GM19397 (cell line): ENCODE measurements around the gene FARP2.
"Not testable (repeated sequence)": the region's sequence is repeated elsewhere in the genome, so short reads cannot be mapped to it uniquely, and the experiment has no call there.

Experiments
- ATAC-seq: cut with Tn5 transposase; IDR thresholded peaks from one replicate; pipeline ENCODE4 v1.9.1; 2021; ENCODE audit warnings: mild to moderate bottlenecking, moderate library complexity; ENCODE audit not compliant: unreplicated experiment

Gene FARP2

DNA sequence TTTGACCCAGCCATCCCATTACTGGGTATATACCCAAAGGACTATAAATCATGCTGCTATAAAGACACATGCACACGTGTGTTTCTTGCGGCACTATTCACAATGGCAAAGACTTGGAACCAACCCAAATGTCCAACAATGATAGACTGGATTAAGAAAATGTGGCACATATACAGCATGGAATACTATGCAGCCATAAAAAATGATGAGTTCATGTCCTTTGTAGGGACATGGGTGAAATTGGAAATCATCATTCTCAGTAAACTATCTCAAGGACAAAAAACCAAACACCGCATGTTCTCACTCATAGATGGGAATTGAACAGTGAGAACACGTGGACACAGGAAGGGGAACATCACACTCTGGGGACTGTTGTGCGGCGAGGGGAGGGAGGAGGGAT lies 40.7 kb downstream of the FARP2 start:
- ATAC-seq, result not testable (repeated sequence)

DNA sequence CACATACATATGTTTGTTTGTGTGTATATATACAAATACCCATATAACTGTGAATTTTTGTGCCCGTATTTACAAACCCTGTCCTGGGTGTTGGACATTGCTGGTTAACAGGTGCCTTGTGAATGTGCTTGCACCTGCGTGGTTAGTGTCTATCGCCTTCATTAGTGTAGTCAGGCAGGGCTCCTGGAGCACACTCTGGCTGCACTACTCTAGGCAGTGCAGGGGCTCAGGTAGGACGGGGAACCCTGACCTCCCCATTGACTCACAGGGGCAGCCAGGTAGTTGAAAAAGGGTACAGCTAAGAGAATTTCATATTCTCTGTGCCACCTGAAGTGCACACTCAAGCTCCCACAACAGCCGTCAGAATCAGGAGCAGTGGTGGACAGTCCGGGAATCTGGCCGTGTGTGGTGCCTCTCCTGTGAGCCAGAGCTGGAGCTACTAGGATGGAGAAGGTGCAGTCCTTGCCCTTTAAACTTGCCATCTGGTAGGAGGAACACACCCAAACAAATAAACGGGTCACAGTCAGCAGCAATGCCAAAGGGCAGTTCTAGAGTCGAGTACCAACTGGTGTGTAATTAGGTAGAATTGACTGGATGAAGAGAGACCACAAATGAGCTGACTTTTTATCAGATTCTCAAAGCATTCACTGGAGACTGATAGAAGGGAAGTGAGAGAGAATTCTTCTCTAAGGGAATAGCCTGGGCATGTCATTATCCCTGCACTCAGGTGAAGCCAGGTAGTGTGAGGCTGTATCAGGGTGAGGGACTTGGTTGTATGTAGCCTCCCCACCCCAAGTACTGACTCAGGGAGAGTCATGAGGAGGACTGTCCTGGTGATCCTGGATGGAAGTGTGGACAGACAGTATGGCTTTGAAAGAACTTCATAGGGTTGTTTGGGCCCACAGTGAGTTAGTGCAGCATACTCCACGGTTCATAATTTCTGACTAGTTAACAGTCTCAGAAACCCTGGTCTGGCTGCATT lies 44.1 kb downstream of the FARP2 start:
- ATAC-seq, result no peak

DNA sequence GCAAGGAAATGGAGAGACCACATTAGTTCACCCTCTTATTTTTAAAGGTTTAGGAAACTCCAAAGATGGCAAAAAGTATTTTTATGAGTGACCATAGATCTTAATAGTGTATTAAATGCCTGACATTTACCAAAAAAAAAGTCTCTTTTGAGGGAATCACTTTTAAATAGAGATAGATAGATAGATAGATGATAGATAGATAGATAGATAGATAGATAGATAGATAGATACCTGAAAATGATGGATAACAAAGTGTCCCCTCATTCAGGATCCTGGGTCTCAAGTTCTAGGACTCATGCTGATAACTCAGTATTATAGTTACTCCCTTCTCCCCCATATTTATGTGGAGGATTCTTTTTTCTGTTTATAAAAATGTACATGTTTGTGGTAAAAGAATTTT lies 52.8 kb downstream of the FARP2 start:
- no peak for ATAC-seq

DNA sequence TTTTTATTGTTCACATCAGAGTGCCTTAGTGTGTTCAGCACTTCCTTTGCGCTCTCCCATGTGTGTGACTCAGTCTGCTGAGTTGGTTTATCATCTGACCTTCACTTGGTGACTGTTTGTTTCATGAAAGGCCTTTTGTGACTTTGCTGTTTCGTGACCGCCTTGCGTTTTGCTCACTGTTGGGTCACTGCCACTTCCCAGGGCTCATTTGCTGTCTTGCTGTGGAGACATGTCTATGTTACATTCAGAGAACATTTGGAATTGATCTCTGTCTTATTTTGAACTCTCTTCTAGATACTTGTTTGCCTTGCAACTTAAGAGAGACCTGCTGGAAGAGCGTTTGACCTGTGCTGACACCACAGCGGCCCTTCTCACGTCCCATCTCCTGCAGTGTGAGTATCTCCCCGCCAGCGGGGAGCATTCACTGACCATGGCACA lies 54.7 kb downstream of the FARP2 start:
- ATAC-seq, result no peak

DNA sequence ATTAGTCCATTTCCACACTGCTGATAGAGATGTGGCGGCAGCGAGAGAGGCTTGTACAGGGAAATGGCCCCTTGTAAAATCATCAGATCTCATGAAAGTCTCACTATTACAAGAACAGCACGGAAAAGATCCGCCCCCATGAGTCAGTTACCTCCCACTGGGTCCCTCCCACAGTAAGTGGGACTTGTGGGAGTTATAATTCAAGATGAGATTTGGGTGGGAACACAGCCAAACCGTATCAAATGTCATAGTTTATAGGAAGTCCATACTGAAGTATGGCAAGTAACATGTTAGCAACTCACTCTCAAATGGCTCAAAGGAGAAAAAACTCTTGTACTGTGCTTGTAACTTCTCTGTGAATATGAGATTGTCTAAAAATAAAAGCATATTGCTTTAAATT lies 56.1 kb downstream of the FARP2 start:
- ATAC-seq, result no peak

DNA sequence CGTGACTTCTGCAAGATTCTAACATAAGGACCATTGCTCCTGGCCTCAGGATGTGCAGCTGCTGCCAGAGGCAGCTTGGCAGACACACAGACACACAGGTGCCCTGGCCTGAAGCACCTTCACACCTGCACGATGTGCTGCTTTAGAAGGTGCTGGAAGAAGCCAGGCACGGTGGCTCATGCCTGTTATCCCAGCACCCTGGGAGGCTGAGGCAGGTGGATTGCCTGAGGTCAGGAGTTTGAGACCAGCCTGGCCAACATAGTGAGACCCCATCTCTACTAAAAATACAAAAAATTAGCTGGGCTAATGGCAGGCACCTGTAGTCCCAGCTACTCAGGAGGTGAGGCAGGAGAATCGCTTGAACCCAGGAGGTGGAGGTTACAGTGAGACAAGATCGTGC lies 57.4 kb downstream of the FARP2 start:
- ATAC-seq, result not testable (repeated sequence)

DNA sequence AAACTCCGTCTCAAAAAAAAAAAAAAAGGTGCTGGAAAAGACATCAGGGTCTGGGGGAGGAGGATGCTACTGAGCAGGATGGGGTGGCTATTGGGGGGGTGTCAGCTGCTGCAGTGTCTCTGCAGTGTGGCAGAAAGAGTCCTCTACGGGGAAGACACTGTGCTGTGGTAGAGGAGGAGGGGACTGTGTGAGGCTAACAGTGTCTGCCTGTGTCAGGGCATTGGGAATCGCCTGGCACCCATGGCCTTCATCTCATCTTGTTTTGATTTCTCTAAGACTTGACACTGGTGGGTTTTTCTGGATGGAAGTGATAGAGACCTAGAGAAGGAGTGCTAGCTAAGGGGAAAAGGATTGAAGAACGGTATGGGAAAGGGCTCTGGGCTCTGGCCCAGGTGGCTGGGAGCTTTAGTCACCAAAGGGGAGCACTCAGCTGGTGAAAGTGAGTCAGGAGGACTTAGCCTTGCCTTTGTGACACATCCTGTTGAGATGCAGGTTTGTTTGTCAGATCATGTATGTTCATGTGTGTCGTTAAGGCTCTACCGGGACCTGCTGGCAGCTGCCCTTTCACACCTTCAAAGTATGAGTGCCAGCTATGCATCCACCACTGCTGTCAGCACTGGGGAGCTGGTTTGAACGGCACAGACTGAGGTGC lies 58.0 kb downstream of the FARP2 start:
- ATAC-seq, result no peak

DNA sequence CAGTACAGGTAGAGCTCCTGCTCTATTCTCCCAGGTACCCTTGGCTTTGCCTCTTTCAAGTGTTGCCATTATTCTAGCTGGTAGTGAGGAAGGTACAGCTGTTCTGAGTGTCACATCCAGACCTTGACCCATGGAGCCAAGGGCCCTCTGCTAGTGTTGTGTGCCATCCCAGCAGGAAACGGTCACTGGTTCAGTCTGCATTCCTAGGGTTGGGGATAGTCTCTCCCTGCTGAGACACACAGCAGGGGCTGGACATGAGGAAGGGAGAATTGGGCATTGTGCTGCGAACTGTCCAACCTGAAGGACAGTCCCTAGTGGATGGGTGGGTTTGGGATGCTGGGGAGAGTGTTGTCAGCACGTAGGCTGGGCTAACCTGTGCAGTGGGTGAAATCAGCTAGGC lies 59.1 kb downstream of the FARP2 start:
- ATAC-seq, result no peak

DNA sequence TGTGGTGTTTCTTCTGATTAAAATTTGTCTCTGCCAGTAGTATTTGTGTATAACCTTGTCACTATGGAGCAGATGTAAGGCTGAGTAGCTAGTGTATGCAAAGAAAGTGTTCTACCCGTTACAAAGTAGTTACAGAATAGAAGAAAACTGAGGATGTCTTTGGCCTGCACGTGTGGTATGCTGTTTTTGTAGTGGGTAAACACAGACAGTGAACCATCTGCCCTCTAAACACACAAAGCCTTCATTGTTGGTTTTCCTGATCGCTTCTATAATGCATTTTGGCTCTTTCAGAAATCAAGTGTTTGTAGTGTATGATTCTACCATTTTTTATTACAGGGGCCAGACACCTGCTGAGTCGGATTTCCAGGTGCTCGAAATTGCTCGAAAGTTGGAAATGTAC lies 61.5 kb downstream of the FARP2 start:
- ATAC-seq, result no peak

DNA sequence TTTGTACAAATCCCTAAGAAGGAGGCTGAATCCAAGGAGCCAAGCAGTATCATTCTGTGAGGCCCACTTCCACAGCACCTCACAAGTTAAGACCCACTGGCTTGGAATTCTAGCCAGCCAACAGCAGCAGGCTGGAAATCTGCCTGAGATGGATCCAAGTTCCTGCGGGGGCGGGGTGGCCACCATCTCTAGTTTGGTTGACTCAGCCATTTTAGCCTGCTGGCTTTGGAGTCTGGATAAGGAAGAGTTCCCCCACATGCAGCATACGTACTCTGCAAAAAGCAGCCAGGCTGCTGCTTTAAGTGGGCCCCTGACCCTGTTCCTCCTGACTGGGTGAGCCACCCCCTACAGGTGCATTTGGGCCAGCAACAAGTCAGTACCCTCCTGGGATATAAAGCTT lies 65.2 kb downstream of the FARP2 start:
- ATAC-seq, result no peak

DNA sequence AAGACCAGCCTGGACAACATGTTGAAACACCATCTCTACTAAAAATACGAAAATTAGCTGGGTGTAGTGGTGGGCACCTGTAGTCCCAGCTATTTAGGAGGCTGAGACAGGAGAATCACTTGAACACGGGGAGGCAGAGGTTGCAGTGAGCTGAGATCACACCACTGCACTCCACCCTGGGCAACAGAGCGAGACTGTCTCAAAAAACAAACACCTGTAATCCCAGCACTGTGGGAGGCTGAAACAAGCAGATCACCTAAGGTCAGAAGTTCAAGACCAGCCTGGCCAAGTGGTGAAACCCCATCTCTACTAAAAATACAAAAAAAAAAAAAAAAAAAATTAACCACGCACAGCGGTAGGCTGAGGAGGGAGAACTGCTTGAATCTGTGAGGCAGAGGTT lies 65.9 kb downstream of the FARP2 start:
- not testable (repeated sequence) for ATAC-seq

DNA sequence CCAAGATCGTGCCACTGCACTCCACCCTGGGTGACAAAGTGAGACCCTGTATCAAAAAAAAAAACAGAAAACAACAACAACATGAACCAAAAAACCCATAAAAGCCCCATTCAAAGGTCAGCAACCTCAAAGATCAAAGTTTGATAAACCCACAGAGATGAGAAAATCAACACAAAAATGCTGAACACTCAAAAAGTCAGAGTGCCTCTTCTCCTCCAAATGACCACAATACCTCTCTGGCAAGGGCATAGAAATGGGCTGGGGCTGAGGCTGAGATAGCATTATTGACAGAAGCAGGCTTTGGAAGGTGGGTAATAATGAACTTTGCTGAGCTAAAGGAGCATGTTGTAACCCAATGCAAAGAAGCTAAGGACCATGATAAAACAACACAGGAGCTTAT lies 66.3 kb downstream of the FARP2 start:
- ATAC-seq, result no peak

DNA sequence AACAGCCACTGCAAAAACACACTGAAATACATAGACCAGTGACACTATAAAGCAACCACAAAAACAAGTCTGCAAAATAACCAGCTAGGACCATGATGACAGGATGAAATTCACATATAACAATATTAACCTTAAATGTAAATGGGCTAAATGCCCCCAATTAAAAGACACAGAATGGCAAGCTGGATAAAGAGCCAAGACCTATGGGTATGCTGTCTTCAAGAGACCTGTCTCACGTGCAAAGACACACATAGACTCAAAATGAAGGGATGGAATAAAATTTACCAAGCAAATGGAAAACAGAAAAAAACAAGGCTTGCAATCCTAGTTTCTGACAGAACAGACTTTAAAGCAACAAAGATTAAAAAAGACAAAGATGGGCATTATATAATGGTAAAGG lies 67.4 kb downstream of the FARP2 start:
- not testable (repeated sequence) for ATAC-seq

DNA sequence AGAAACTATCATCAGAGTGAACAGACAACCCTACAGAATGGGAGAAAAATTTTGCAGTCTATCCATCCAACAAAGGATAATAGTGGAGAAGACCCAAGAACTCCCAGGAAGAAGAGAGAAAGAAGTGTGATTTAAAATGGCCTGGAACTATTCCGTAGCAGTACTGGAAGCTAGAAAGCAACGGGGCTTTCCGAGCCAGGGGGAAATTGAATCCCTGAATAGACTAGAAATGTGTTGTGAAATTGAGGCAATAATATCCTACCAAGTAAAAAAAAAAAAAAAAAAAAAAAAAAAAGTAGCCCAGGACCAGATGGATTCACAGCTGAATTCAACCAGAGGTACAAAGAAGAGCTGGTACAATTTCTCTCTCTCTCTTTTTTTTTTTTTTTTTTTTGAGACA lies 69.3 kb downstream of the FARP2 start:
- no peak for ATAC-seq

DNA sequence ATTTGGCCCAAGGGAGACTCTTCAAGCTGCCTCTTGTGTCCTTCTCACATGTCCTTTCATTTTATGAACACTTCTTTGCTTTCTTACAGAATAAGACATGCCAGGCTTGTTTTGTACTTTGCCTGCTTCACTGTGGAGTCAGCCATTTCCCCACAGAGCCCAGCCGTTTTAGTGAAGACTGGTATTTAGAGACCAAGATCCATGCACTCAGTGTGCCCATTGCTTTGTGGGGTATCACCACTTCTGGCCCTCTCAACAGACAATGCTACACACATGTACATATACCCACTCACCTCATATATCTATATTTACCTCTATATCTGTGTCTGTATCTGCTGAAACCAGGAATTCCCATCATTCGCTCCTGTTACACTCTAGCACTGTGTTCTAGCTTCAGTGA lies 74.1 kb downstream of the FARP2 start:
- no peak for ATAC-seq

DNA sequence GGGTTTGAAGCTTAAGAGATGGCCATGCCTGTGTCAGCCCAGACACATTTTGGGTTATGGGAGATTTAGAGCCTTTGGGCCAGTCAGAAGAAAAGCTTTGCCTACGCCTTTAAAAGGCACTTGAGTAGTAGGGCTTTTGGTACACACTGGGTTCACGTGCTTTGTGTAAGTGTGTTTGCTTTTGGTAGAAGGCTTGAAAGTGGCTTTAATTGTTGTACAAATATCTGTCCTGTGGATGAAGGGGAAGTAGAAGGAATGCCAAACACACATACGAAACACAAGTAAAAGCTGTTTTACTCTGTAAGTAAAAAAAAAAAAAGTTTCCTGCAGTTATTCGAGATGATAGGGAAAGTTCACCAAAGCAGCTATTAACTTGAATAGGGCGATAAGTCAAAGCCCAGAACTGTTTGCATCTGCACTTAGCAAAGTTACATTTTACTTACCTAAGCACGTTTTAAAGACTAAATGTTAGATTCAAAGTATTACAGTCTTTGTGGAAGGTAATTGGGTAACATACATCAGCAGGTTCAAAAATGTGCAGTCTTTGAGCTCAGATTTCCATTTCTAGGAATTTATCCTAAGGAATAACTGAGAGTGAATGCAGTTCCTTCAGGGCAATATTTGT lies 76.9 kb downstream of the FARP2 start:
- no peak for ATAC-seq

DNA sequence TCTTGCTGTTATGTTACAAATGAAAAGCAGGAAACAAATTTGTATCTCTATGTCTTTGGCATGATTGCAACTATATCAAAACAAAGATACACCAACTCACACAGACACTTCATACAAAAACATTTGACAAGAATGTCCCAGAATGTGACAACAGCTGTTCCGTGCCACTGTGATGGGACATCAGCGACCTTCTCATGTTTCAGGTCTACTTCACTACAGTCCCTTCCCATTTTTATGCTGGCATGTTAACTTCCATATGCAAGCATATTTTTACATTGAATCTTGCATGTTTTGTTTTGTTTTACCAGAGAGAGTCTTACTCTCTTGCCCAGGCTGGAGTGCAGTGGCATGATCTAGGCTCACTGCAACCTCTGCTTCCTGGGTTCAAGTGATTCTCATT lies 81.1 kb downstream of the FARP2 start:
- no peak for ATAC-seq

DNA sequence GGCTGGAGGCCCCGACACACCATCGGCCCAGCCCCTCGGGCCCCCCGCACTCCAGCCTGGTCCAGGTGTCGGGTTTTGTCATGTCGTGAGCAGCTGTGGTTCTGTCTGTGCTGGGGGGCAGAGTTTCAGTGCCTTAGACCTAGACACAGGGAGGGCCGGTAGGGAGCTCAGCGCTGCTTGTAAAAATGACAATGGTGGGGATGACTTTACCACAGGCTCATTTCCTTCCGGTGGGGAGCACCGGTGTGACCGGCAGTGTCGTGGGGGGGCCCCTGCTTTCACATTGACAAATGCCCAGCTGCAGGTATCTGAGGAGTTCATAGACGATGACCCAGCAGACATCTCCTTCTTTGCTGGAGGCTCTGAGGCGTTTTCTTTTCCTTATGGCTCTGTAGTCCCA lies 85.4 kb downstream of the FARP2 start:
- no peak for ATAC-seq

DNA sequence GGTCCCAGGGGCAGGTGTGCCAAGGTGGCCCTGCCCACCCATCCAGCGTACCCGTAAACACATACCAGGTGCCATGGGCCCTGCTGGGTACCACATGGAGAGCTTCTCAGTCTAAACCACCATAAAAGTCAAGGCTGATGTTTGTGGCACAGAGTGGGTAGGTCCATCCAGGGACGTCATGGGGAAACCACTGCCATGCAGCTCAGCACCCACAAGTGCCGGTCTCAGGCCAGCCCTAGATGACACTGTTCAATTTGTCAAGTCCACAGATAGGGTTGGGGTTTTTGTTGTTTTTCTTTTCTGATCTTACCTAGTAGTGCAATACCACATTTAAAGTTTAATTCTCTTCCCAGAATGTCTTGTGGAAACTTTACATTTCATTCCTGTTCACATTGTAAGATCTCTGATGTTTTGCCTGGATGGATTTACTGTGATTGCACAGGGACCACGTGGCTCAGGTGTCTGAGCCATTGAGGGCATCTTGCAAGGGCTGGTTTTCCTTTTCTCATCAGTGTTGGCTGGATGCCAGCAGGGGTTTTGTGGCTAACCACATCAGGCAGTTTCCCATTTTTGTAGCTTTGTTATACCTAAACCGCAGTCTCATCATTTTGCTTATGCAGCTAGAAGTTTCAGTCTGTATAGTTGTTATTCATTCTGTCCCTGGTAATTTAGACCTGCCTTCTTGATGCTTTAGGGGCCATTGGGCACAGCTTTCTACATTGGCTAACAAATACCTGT lies 87.6 kb downstream of the FARP2 start:
- no peak for ATAC-seq

DNA sequence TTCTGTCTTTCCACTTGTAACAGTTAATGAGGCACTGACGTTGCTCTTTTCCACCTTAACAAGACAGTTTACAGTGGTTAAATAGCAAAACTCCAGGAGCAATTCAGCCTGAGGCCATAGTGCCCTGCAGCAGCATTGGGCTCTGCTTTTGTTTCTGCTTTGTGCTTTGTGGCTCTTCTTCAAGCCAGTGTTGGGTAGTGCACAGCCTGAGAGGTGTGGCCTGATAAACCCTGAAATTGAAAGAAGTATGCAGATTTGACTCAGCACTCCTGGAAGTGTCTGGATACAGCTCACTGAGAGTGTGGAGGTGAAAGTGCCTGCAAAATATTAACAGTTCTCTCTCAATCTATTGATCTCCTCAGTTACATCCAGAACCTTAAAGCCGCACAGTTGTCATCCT lies 89.3 kb downstream of the FARP2 start:
- no peak for ATAC-seq

DNA sequence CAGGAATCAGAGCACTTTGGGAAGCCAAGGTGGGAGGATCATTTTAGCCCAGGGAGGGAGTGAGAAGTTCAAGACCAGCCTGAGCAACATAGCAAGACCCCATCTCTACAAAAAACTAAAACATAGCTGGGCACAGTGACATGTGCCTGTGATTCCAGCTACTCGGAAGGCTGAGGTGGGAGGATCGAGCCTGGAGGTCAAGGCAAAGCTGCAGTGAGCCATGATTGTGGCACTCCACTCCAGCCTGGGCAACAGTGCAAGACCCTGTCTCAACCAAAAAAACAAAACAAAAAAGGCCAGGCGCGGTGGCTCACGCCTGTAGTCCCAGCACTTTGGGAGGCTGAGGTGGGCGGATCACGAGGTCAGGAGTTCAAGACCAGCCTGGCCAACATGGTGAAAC lies 94.0 kb downstream of the FARP2 start:
- not testable (repeated sequence) for ATAC-seq
